NB4 (cell line): ENCODE data around the gene MSI2.

Source experiments
- DNase-seq: peaks from one replicate; pipeline ENCODE4 v3.0.0; 2010; ENCODE audit warnings: low read depth
- H3K4me3 ChIP-seq: one replicate; pipeline ENCODE4 v1.5.1; 2011; ENCODE audit warnings: mild to moderate bottlenecking, low read depth, low read length, moderate library complexity
- MYC ChIP-seq: IDR thresholded peaks from 2 replicates; pipeline ENCODE4 v1.6.1; 2011; ENCODE audit warnings: low read depth, low read length
- POLR2A ChIP-seq: IDR thresholded peaks from 2 replicates; pipeline ENCODE4 v1.6.1; 2011; ENCODE audit warnings: mild to moderate bottlenecking; ENCODE audit not compliant: insufficient read length; ENCODE audit errors: extremely low read depth
- TF ChIP-seq, protein P1 (sequence below): IDR thresholded peaks from one replicate; pipeline ENCODE4 v1.5.1; 2012; ENCODE audit warnings: low read depth, low read length
- TF ChIP-seq, protein P2 (sequence below): IDR thresholded peaks from 2 replicates; pipeline ENCODE4 v1.6.1; 2011; ENCODE audit warnings: low read depth, low read length

Gene MSI2

GRCh38 chr17:57707892-57708291, 451.6 kb downstream of the MSI2 start:
- no peak overlapping the region for H3K4me3 ChIP-seq
- no peak for DNase-seq
- TF ChIP-seq, protein P1, sequence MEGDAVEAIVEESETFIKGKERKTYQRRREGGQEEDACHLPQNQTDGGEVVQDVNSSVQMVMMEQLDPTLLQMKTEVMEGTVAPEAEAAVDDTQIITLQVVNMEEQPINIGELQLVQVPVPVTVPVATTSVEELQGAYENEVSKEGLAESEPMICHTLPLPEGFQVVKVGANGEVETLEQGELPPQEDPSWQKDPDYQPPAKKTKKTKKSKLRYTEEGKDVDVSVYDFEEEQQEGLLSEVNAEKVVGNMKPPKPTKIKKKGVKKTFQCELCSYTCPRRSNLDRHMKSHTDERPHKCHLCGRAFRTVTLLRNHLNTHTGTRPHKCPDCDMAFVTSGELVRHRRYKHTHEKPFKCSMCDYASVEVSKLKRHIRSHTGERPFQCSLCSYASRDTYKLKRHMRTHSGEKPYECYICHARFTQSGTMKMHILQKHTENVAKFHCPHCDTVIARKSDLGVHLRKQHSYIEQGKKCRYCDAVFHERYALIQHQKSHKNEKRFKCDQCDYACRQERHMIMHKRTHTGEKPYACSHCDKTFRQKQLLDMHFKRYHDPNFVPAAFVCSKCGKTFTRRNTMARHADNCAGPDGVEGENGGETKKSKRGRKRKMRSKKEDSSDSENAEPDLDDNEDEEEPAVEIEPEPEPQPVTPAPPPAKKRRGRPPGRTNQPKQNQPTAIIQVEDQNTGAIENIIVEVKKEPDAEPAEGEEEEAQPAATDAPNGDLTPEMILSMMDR: no peak
- TF ChIP-seq POLR2A (no peak), MYC (no peak)

DNA sequence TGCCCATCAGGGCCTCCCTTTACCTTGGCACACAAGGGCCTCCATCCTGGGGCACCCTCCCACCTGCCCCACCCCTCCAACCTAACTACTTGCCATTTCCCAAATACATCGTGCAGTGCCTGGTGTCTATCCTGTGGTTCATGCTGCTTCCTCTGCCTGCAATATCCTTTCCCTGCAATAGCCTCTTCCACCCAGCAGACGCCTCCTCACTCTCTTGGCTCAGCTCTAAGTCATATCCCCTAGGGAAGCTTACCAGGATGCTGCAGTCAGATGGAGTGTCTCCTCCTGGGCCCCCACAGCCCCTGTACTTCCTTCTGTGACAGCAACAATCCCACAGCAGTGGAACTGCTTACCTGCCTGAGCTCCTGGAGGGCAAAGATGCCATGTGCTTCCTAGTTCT, 452.1 kb downstream of the MSI2 start:
- TF ChIP-seq POLR2A (no peak), MYC (no peak)
- TF ChIP-seq, protein P1: no peak
- TF ChIP-seq, protein P2, sequence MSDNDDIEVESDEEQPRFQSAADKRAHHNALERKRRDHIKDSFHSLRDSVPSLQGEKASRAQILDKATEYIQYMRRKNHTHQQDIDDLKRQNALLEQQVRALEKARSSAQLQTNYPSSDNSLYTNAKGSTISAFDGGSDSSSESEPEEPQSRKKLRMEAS: no peak
- peak; percentile 64 for DNase-seq
- H3K4me3 ChIP-seq: no peak overlapping the region

DNA sequence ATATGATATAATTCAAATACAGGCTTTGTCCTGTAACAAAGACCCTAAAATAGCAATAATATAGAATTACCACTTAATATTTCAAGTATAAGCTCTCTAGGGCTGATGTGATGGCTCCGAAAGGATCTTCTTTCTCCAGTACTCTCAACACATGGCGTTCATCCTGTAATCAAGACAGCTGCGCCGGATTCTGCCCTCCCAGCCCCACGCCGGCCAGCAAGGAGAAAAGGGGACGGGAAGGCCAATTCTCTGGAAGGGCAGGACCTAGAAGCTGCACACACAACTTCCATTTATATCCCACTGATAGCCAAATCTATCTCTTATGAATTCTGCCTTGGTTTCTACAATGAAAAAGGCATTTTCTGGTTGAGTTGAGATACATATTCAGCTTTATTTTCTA, 456.8 kb downstream of the MSI2 start:
- no peak overlapping the region for H3K4me3 ChIP-seq
- no peak for DNase-seq
- TF ChIP-seq MYC (no peak), POLR2A (no peak)
- TF ChIP-seq, protein P1: no peak
- TF ChIP-seq, protein P2: no peak

DNA sequence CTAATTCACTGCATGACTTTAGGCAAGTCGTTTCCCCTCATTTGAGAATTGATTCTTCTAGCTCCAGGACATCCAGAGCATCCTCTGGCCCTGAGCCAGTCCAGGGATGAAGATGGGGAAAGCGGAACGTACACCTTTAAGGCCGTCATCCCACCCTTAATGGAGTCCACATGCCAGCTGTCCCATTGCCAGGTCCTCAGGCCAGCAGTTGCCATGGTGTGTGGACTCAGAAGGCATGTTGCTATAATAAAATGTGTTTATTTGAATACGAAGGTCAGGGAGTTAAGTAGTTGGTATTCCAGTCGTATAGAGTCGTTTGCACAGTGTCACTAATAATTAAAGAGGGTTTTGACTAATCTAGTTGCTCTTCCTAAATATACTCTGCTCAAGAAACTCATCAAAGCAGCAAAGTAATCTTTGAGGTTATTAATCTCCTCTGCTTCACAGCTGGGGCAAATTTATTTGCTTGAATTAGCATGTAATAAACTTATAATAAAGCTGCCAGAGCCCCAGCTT, 458.4 kb downstream of the MSI2 start:
- no peak for DNase-seq
- TF ChIP-seq, protein P1: no peak
- TF ChIP-seq, protein P2: no peak
- TF ChIP-seq POLR2A: no peak
- no peak overlapping the region for H3K4me3 ChIP-seq

GRCh38 chr17:57715981-57716380, 459.7 kb downstream of the MSI2 start:
- H3K4me3 ChIP-seq: no peak overlapping the region
- DNase-seq: no peak
- TF ChIP-seq, protein P2: no peak
- no peak for TF ChIP-seq MYC
- TF ChIP-seq, protein P1: no peak

GRCh38 chr17:57718878-57719277, 462.6 kb downstream of the MSI2 start:
- TF ChIP-seq, protein P2: no peak
- no peak for TF ChIP-seq POLR2A
- TF ChIP-seq, protein P1: no peak
- no peak for TF ChIP-seq MYC
- no peak for DNase-seq
- no peak overlapping the region for H3K4me3 ChIP-seq
